KMS-11 (cell line): Measurements from ENCODE around the gene CHDH.

Experiments used
- H2AFZ ChIP-seq: fragments of 200-600 bp; sonication (generic); 2 replicates; pipeline ENCODE4 v1.6.1; 2016; ENCODE audit warnings: antibody characterized with exemption, mixed run types, low read depth
- H3K27ac ChIP-seq: fragments of 200-600 bp; sonication (generic); 2 replicates; pipeline ENCODE4 v1.6.1; 2016; ENCODE audit warnings: mild to moderate bottlenecking, mixed run types
- H3K27me3 ChIP-seq: fragments of 200-600 bp; sonication (generic); 2 replicates; pipeline ENCODE4 v1.6.1; 2017; ENCODE audit warnings: mild to moderate bottlenecking, low read depth, mixed run types, moderate library complexity; ENCODE audit not compliant: insufficient read depth
- H3K36me3 ChIP-seq: fragments of 200-600 bp; sonication (generic); 2 replicates; pipeline ENCODE4 v1.6.1; 2017; ENCODE audit warnings: mild to moderate bottlenecking, mixed run types; ENCODE audit not compliant: insufficient read depth
- H3K4me1 ChIP-seq: fragments of 200-600 bp; sonication (generic); 2 replicates; pipeline ENCODE4 v1.6.1; 2016; ENCODE audit warnings: mild to moderate bottlenecking, low read depth, mixed run types; ENCODE audit not compliant: poor library complexity, severe bottlenecking
- H3K4me2 ChIP-seq: fragments of 200-600 bp; sonication (generic); 2 replicates; pipeline ENCODE4 v1.7.0; 2016; ENCODE audit warnings: mild to moderate bottlenecking, mixed run types
- H3K4me3 ChIP-seq: fragments of 200-600 bp; sonication (generic); IDR thresholded peaks from 2 replicates; pipeline ENCODE4 v1.6.1; 2017; ENCODE audit warnings: low read depth, low read length, mixed read lengths; ENCODE audit not compliant: insufficient read depth
- H3K79me2 ChIP-seq: fragments of 200-600 bp; sonication (generic); 2 replicates; pipeline ENCODE4 v1.6.1; 2016; ENCODE audit warnings: low read depth, mixed run types; ENCODE audit not compliant: insufficient read depth
- H3K9ac ChIP-seq: fragments of 200-600 bp; sonication (generic); 2 replicates; pipeline ENCODE4 v1.6.1; 2016; ENCODE audit warnings: mild to moderate bottlenecking, mixed run types
- H4K20me1 ChIP-seq: fragments of 200-600 bp; sonication (generic); 2 replicates; pipeline ENCODE4 v1.6.1; 2016; ENCODE audit warnings: mild to moderate bottlenecking, mixed run types; ENCODE audit not compliant: insufficient read depth
- TF ChIP-seq, protein P1 (sequence below): fragments of 200-600 bp; sonication (generic); conservative IDR thresholded peaks from 2 replicates; pipeline ENCODE4 v1.6.1; 2017; ENCODE audit warnings: low read depth, mild to moderate bottlenecking, antibody characterized with exemption, low read length, moderate library complexity, mixed read lengths

CHDH gene

DNA sequence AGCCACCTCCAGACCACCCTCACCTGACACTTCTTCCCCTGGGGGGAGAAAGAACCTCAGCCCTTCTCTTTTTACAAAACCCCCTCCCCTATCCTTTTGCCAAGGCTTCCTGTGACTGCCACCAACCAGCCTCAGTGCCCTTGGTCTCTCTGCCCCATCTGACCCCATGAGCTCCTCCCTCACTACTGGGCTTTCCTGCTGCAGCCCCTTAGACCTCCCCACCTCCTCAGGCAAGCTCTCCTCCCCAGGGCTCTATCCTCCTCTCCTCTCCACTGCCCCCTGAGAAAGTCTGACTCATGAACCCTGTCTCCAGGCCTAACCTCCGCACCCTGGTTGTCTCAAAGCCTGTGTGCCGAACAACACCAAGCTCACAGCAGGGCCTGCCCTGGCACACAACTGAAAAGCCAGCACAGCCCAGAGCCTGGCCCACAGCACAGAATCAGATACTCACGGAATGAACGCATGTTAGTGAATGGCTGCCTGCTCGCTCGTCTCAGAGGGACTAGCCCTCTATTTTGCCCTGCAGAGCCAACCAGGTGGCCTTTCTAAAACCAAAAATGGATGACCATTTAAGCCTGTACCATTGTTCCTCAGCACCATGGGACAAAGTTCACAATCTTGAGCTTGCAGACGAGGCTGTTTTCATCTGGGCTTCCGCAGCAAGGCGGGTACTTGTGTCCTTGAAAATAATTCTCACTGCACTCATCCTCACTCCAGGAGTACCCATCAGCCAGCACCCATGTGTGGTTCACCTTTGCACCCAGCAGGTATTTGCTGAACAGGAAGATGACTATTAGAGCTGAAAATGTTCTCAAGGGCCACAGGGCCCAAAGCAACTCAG lies 1.7 kb downstream of the CHDH start:
- H3K36me3 ChIP-seq, result no peaks in the 10 kb centered on the region
- no peaks in the 10 kb centered on the region for H3K79me2 ChIP-seq
- no peak overlapping the region for H3K9ac ChIP-seq
- no peak overlapping the region for H3K4me2 ChIP-seq
- no peaks in the 10 kb centered on the region for H3K27me3 ChIP-seq
- TF ChIP-seq, protein P1, sequence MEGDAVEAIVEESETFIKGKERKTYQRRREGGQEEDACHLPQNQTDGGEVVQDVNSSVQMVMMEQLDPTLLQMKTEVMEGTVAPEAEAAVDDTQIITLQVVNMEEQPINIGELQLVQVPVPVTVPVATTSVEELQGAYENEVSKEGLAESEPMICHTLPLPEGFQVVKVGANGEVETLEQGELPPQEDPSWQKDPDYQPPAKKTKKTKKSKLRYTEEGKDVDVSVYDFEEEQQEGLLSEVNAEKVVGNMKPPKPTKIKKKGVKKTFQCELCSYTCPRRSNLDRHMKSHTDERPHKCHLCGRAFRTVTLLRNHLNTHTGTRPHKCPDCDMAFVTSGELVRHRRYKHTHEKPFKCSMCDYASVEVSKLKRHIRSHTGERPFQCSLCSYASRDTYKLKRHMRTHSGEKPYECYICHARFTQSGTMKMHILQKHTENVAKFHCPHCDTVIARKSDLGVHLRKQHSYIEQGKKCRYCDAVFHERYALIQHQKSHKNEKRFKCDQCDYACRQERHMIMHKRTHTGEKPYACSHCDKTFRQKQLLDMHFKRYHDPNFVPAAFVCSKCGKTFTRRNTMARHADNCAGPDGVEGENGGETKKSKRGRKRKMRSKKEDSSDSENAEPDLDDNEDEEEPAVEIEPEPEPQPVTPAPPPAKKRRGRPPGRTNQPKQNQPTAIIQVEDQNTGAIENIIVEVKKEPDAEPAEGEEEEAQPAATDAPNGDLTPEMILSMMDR, result no peak
- H3K27ac ChIP-seq, result no peak overlapping the region
- H2AFZ ChIP-seq, result no peak overlapping the region
- H3K4me1 ChIP-seq, result no peaks in the 10 kb centered on the region
- no peak overlapping the region for H3K4me3 ChIP-seq
- no peaks in the 10 kb centered on the region for H4K20me1 ChIP-seq

DNA sequence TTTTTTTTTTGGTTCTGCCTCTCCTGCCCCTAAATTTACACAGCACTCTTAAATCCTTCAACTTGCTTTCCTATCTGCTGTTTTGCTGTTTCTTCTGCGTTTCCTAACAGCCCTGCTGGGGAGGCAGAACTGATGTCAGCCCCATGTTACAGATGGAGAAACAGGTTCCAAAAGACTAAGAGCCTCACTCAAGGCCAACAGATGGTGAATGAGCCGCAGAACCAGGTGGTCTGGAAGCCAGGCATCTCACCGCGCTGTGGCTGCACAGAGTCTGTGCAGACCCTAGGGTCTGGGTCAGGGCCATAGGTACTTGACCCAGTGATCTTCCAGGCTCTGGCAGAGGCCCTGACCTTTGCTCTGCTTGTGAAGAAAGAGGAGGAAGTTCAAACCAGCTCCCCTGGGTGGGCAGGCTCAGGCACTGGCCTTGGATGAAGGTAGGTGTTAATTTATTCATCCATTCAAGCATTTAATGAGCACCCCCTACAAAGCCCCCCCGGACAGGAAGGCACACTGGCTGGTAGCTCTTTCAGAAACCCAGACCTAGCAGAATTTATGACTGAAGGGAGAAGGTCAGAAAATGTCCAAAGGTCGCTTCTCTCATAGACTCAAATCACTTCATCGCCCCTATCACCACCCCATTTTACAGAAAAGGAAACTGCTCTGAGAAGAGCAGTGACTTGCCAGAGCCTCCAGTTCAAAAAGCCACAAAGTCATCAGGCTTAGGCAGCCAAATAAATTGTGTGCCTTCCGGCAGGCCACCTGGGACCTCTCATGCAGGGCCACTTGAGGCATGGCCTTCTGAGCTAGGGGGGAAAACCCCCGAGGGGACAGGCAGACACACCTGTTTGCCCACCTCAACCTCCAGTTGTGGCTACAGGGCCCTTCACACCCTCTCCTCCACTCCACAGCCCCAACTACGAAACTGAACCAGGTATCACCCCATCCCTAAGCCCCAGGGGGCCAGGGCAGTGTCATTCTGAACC lies 2.7 kb downstream of the CHDH start:
- no peak overlapping the region for H3K27ac ChIP-seq

DNA sequence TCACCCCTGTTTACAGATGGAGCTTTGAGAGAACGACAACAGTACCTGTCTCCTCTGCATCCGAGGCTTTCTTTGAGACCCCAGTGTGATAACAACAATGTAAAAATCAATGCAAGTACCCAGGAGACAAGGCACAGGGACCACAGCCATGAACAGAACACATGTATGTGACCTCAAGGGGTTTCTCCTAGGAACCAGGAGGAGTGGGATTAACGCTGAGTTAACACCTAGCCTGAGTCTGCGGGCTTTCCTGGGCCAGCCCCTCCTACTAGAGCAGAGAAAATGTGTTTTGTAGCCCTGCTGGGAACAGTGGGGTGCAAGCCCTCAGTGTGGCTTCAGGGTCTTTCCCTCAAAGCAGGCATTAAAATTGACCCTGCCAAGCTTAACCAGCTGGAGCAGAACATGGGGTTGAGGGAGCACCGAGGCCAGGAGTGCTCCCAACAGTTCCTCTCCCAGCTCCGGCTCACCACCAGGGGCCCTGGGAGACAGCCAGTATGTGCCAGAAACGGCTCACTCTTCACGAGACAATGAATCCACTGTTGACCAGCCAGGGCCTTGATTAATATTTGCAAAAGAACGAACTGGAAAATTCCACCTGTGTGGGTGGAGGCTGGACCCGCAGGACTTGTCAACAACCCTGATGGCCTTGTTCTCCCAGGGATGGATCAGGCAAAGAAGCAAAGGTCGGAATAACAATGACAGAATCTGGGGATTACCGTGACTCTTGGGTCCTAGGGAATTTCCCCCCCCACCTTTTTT lies 3.6 kb downstream of the CHDH start:
- no peaks in the 10 kb centered on the region for H3K36me3 ChIP-seq
- TF ChIP-seq, protein P1, result no peak
- no peak overlapping the region for H2AFZ ChIP-seq
- H4K20me1 ChIP-seq, result no peaks in the 10 kb centered on the region
- no peak overlapping the region for H3K4me3 ChIP-seq
- H3K4me1 ChIP-seq, result no peaks in the 10 kb centered on the region
- H3K27me3 ChIP-seq, result no peaks in the 10 kb centered on the region
- no peaks in the 10 kb centered on the region for H3K79me2 ChIP-seq
- no peak overlapping the region for H3K9ac ChIP-seq
- no peak overlapping the region for H3K4me2 ChIP-seq
- no peak overlapping the region for H3K27ac ChIP-seq

More for the DNA sequence above, 2.7 kb downstream of the CHDH start:
- Histone ChIP-seq H4K20me1 (no peaks in the 10 kb centered on the region), H3K27me3 (no peaks in the 10 kb centered on the region), H2AFZ (no peak overlapping the region), H3K4me3 (no peak overlapping the region), H3K79me2 (no peaks in the 10 kb centered on the region), H3K9ac (no peak overlapping the region), H3K36me3 (no peaks in the 10 kb centered on the region), H3K4me2 (no peak overlapping the region), H3K4me1 (no peaks in the 10 kb centered on the region)
- TF ChIP-seq, protein P1, result no peak

- H3K4me3 ChIP-seq, result no peak overlapping the region
- no peaks in the 10 kb centered on the region for H3K4me1 ChIP-seq
- no peaks in the 10 kb centered on the region for H3K36me3 ChIP-seq
- H3K79me2 ChIP-seq, result no peaks in the 10 kb centered on the region
- H3K9ac ChIP-seq, result no peak overlapping the region
- TF ChIP-seq, protein P1, result no peak
- no peaks in the 10 kb centered on the region for H3K27me3 ChIP-seq
- no peaks in the 10 kb centered on the region for H4K20me1 ChIP-seq
- no peak overlapping the region for H2AFZ ChIP-seq
- no peak overlapping the region for H3K4me2 ChIP-seq
- no peak overlapping the region for H3K27ac ChIP-seq
These were observed 4.9 kb downstream of the CHDH start for GRCh38 chr3:53841296-53841695.
